H9 (cell line): ENCODE data around the gene YPEL4. TPM values are rescaled to one million over a fixed set of nuclear protein-coding genes. Genes with fewer than 3 reads are reported as not detected.

Experiments used
- DNase-seq: peaks from one replicate; pipeline ENCODE4 v3.0.0-alpha.2; 2017
- H2AFZ ChIP-seq: one replicate; pipeline ENCODE4 v1.6.1; 2013; ENCODE audit warnings: mild to moderate bottlenecking, low read length, control low read depth, moderate library complexity
- H2AK5ac ChIP-seq: 2 replicates; pipeline ENCODE4 v1.6.1; 2013; ENCODE audit warnings: low read length, control low read depth, mixed read lengths; ENCODE audit not compliant: insufficient read length
- H2BK120ac ChIP-seq: one replicate; pipeline ENCODE4 v1.6.1; 2013; ENCODE audit warnings: low read depth, mild to moderate bottlenecking, low read length, control low read depth, inconsistent platforms; ENCODE audit not compliant: poor library complexity, severe bottlenecking
- H2BK12ac ChIP-seq: 2 replicates; pipeline ENCODE4 v1.6.1; 2013; ENCODE audit warnings: low read length, control low read depth, mixed read lengths, low read depth; ENCODE audit not compliant: insufficient read length
- H2BK15ac ChIP-seq: 2 replicates; pipeline ENCODE4 v1.6.1; 2013; ENCODE audit warnings: low read depth, low read length, control low read depth
- H2BK20ac ChIP-seq: one replicate; pipeline ENCODE4 v1.6.1; 2013; ENCODE audit warnings: low read depth, mild to moderate bottlenecking, low read length, control low read depth, inconsistent platforms; ENCODE audit not compliant: poor library complexity, severe bottlenecking
- H2BK5ac ChIP-seq: 2 replicates; pipeline ENCODE4 v1.6.1; 2013; ENCODE audit warnings: low read length, control low read depth, mixed read lengths; ENCODE audit not compliant: insufficient read length
- H3K14ac ChIP-seq: 2 replicates; pipeline ENCODE4 v1.6.1; 2013; ENCODE audit warnings: low read length, control low read depth; ENCODE audit not compliant: insufficient read depth
- H3K18ac ChIP-seq: 2 replicates; pipeline ENCODE4 v1.6.1; 2013; ENCODE audit warnings: low read depth, mild to moderate bottlenecking, mixed read lengths, low read length, control low read depth; ENCODE audit not compliant: insufficient read length
- H3K23ac ChIP-seq: 2 replicates; pipeline ENCODE4 v1.6.1; 2013; ENCODE audit warnings: low read length, control low read depth, mixed read lengths, low read depth; ENCODE audit not compliant: insufficient read length
- H3K23me2 ChIP-seq: 2 replicates; pipeline ENCODE4 v1.6.1; 2013; ENCODE audit warnings: low read depth, mild to moderate bottlenecking, mixed read lengths, low read length, control low read depth; ENCODE audit not compliant: insufficient read length, poor library complexity, severe bottlenecking
- H3K27ac ChIP-seq: 2 replicates; pipeline ENCODE4 v1.5.1; 2013; ENCODE audit warnings: low read length, control low read depth, mixed read lengths, low read depth; ENCODE audit not compliant: insufficient read length
- H3K27me3 ChIP-seq: 2 replicates; pipeline ENCODE4 v1.6.1; 2013; ENCODE audit warnings: low read length, control low read depth, inconsistent platforms; ENCODE audit not compliant: insufficient read depth
- H3K4ac ChIP-seq: 2 replicates; pipeline ENCODE4 v1.6.1; 2013; ENCODE audit warnings: low read depth, mild to moderate bottlenecking, control low read depth, inconsistent platforms, low read length, moderate library complexity
- H3K4me1 ChIP-seq: 2 replicates; pipeline ENCODE4 v1.6.1; 2013; ENCODE audit warnings: low read length, control low read depth, inconsistent platforms; ENCODE audit not compliant: insufficient read depth
- H3K4me2 ChIP-seq: 2 replicates; pipeline ENCODE4 v1.6.1; 2013; ENCODE audit warnings: low read length, control low read depth, mixed read lengths; ENCODE audit not compliant: insufficient read length, insufficient read depth
- H3K56ac ChIP-seq: 2 replicates; pipeline ENCODE4 v1.6.1; 2013; ENCODE audit warnings: low read depth, mild to moderate bottlenecking, mixed read lengths, low read length, control low read depth; ENCODE audit not compliant: insufficient read length
- H3K79me1 ChIP-seq: 2 replicates; pipeline ENCODE4 v1.6.1; 2013; ENCODE audit warnings: low read depth, mild to moderate bottlenecking, moderate library complexity, low read length, control low read depth, inconsistent platforms; ENCODE audit not compliant: insufficient read depth, poor library complexity, severe bottlenecking
- H3K79me2 ChIP-seq: 2 replicates; pipeline ENCODE4 v1.6.1; 2013; ENCODE audit warnings: low read length, control low read depth, inconsistent platforms; ENCODE audit not compliant: insufficient read depth
- H3K9ac ChIP-seq: 2 replicates; pipeline ENCODE4 v1.6.1; 2013; ENCODE audit warnings: low read length, control low read depth, mixed read lengths; ENCODE audit not compliant: insufficient read length; ENCODE audit errors: extremely low read depth
- H3K9me3 ChIP-seq: one replicate; pipeline ENCODE4 v1.6.1; 2013; ENCODE audit warnings: low read depth, low read length, inconsistent platforms; ENCODE audit not compliant: control insufficient read depth
- H3T11ph ChIP-seq: one replicate; pipeline ENCODE4 v1.6.1; 2013; ENCODE audit warnings: mild to moderate bottlenecking, low read length, control low read depth, inconsistent platforms
- H4K20me1 ChIP-seq: one replicate; pipeline ENCODE4 v1.6.1; 2013; ENCODE audit not compliant: control insufficient read depth, insufficient read length, insufficient read depth
- H4K5ac ChIP-seq: 2 replicates; pipeline ENCODE4 v1.6.1; 2013; ENCODE audit warnings: low read depth, mild to moderate bottlenecking, mixed read lengths, low read length, control low read depth; ENCODE audit not compliant: insufficient read length
- H4K8ac ChIP-seq: replicated peaks from 2 replicates; pipeline ENCODE4 v1.6.1; 2013; ENCODE audit warnings: low read length, control low read depth, mixed read lengths, low read depth; ENCODE audit not compliant: insufficient read length
- H4K91ac ChIP-seq: 2 replicates; pipeline ENCODE4 v1.6.1; 2013; ENCODE audit warnings: low read depth, mild to moderate bottlenecking, moderate library complexity, mixed read lengths, low read length, control low read depth; ENCODE audit not compliant: insufficient read length
- H3K27ac Mint-ChIP-seq, 3 experiments: 2 replicates in 2 of 3; 3 replicates in 1 of 3; pipeline ENCODE4 v1.8.0; 2020 to 2021; ENCODE audit warnings: mixed read lengths in 3 of 3, mild to moderate bottlenecking in 1 of 3, moderate library complexity in 1 of 3
- H3K27me3 Mint-ChIP-seq: 2 replicates; pipeline ENCODE4 v1.8.0; 2021; ENCODE audit warnings: low read depth, mild to moderate bottlenecking, moderate library complexity, mixed read lengths
- H3K36me3 Mint-ChIP-seq, 3 experiments: 2 replicates in 2 of 3; 3 replicates in 1 of 3; pipeline ENCODE4 v1.8.0; 2020 to 2021; ENCODE audit warnings: low read depth in 3 of 3, mixed read lengths in 3 of 3; ENCODE audit not compliant: insufficient read depth in 1 of 3
- H3K4me1 Mint-ChIP-seq, 2 experiments: 2 replicates each; pipeline ENCODE4 v1.8.0; 2020; ENCODE audit warnings: mixed read lengths in 2 of 2
- H3K4me3 Mint-ChIP-seq, 2 experiments: 2 replicates in 1 of 2; 3 replicates in 1 of 2; pipeline ENCODE4 v1.8.0; 2020 to 2021; ENCODE audit warnings: mild to moderate bottlenecking in 2 of 2, mixed read lengths in 2 of 2, moderate library complexity in 1 of 2
- H3K9me3 Mint-ChIP-seq, 2 experiments: 2 replicates in 1 of 2; 3 replicates in 1 of 2; pipeline ENCODE4 v1.8.0; 2020; ENCODE audit warnings: mild to moderate bottlenecking in 2 of 2, mixed read lengths in 2 of 2, moderate library complexity in 1 of 2
- CTCF ChIP-seq: fragments of 200-600 bp; sonication (generic); conservative IDR thresholded peaks from 3 replicates; pipeline ENCODE4 v1.8.0; 2021; ENCODE audit warnings: antibody characterized with exemption, mild to moderate bottlenecking
- WGBS: extraction: QIAGEN DNeasy Blood & Tissue Kit; methylation state at CpG from one replicate; pipeline ENCODE4 v1.1.7; 2013; ENCODE audit warnings: missing lambda C conversion rate, low lambda C conversion rate, mixed read lengths; ENCODE audit not compliant: insufficient read length; ENCODE audit errors: extremely low coverage; 5-methylcytosine and 5-hydroxymethylcytosine counted together
- total RNA-seq: library from RNA; stranded (reverse); gene quantifications from 2 replicates; pipeline ENCODE4 v1.2.1, GENCODE V29; 2021

YPEL4 gene
- total RNA-seq, 1 experiment from 2014 or later: 0.13 TPM

GRCh38 chr11:57618438-57618837 is 31.3 kb downstream of the YPEL4 start:
- H3K56ac ChIP-seq: no peak overlapping the region

More at GRCh38 chr11:57618438-57618837, 31.3 kb downstream of the YPEL4 start:
- no peak overlapping the region for H3K4me2 ChIP-seq
- no CpG with 5 or more reads among the region's 2 CpGs for WGBS
- H2BK20ac ChIP-seq: no peak overlapping the region
- no peak for DNase-seq
- H3K4me1 Mint-ChIP-seq: peaks cover 2 to 6% of the 10 kb centered on the region in 2 experiments; a peak in 2 of 4 replicates
- H3K27ac Mint-ChIP-seq: no peak overlapping the region
- H3K9ac ChIP-seq: no peak overlapping the region
- no peak overlapping the region for H4K5ac ChIP-seq
- H2BK5ac ChIP-seq: no peak overlapping the region
- no peak for TF ChIP-seq CTCF
- H3K18ac ChIP-seq: no peak overlapping the region
- H4K91ac ChIP-seq: no peak overlapping the region
- no peaks in the 10 kb centered on the region for H3K79me1 ChIP-seq
- H3K23ac ChIP-seq: no peak overlapping the region
- H4K8ac ChIP-seq: no peak overlapping the region
- H2BK15ac ChIP-seq: no peak overlapping the region
- H3K4me1 ChIP-seq: 0 out of 2 replicates have a peak, but pooled peaks cover 3% of the 10 kb centered on the region
- no peaks in the 10 kb centered on the region; the same call in 1 of the 2 replicates for H3K27me3 Mint-ChIP-seq
- H3K14ac ChIP-seq: no peak overlapping the region
- no peak overlapping the region for H3T11ph ChIP-seq
- H3K4me3 Mint-ChIP-seq: no peak overlapping the region
- peaks cover 4 to 15% (median 11%) of the 10 kb centered on the region in 3 experiments; a peak in 6 of 7 replicates for H3K36me3 Mint-ChIP-seq
- no peak overlapping the region for H3K27ac ChIP-seq
- H3K27me3 ChIP-seq: no peaks in the 10 kb centered on the region
- H3K79me2 ChIP-seq: no peaks in the 10 kb centered on the region
- H3K23me2 ChIP-seq: no peaks in the 10 kb centered on the region
- H3K4ac ChIP-seq: no peak overlapping the region
- H2AK5ac ChIP-seq: no peak overlapping the region
- no peak overlapping the region for H2AFZ ChIP-seq
- H2BK12ac ChIP-seq: no peak overlapping the region
- H3K9me3 ChIP-seq: no peaks in the 10 kb centered on the region
- H2BK120ac ChIP-seq: no peak overlapping the region
- no peaks in the 10 kb centered on the region for H4K20me1 ChIP-seq
- peaks cover 11 to 18% of the 10 kb centered on the region in 2 experiments for H3K9me3 Mint-ChIP-seq
